ENCODE data around the gene LRRC4. TPM values are rescaled to one million over a fixed set of nuclear protein-coding genes. Genes with fewer than 3 reads are reported as not detected.

LRRC4 gene
- total and polyA plus RNA-seq, 5 donors = 3.5 to 13.8 (median 5.6) TPM

DNA sequence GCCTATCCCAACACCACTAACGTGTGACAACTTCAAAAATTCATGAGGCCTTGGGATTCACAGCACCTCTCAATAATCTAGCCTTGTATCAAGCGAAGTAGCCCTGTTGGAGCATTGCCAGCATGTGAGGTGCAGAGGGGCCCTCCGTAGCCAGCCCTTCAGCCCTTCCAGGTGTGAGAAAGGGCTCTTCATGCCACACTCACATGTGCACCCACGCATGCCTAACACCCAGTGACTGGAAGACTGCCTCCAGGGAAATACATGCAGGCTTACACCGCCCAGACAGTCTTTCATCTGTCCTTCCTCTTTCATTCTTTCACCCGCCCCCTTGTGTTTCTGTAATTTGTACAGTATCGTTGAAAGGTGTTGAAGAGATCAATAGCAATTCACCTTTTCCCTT lies 26.1 kb downstream of the LRRC4 start:
- no peaks in the 10 kb centered on the region for H3K9me3 ChIP-seq (ENCODE audit: control insufficient read depth, low read length)
- WGBS = 84% methylated on average over 7 of the region's 7 CpGs
- H3K27ac ChIP-seq (ENCODE audit: low read length) = no peak overlapping the region
- intact Hi-C loops (cut with DNase I) = no loop called here
- H3K27me3 ChIP-seq (ENCODE audit: control insufficient read depth, insufficient read depth) = no peaks in the 10 kb centered on the region
- DNase-seq (no peak), ATAC-seq (no peak)
- H3K4me3 ChIP-seq (ENCODE audit: low read length) = no peak overlapping the region
- H3K4me1 ChIP-seq (ENCODE audit: control insufficient read depth, insufficient read depth, low read length) = peaks cover 14% of the 10 kb centered on the region

DNA sequence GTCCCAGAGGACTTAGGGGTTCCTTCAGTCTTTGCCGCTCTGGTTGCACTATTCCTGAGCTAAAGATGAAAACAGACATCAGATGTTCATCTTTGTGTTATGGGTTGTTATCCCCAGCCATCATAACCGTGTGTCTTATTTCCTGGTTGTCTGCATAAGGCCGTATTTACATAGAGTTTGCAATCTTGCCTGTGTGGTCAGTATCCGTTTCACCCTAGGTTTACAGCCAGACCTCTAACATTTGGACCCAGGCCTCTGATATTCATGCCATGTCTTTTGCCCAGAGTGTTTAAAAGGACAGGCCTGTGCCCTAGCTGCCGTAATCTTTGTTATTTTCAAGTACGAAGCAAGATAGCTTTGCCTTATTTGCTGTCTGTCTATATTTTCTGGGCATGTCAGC lies 26.6 kb downstream of the LRRC4 start:
- no peak for DNase-seq
- intact Hi-C loops (cut with DNase I) = no loop called here

DNA sequence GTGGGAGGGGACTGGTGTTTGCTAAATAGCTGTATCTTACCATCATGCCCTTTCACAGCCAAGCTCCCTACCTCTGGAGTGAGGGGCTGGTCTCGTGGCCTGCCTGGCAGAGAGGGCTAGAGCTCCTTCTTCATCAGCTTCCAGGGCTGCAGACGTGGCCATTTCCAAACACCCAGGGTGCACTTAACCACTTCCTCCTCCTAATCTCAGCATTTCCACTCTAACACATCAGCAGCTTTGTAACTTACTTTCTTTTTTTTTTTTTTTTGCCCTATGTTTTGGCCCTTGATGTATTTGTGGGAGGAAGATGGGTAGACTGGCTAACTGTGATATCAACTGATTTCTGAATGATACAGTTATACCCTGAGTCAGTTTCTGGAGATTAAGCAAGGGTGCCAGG lies 27.4 kb downstream of the LRRC4 start:
- Histone ChIP-seq H3K27me3 (ENCODE audit: control insufficient read depth, insufficient read depth) (no peaks in the 10 kb centered on the region), H3K9me3 (ENCODE audit: control insufficient read depth, low read length) (no peaks in the 10 kb centered on the region), H3K4me1 (ENCODE audit: control insufficient read depth, insufficient read depth, low read length) (peaks cover 10% of the 10 kb centered on the region), H3K4me3 (ENCODE audit: low read length) (no peak overlapping the region), H3K27ac (ENCODE audit: low read length) (no peak overlapping the region)
- WGBS = 46% methylated on average over 2 of the region's 2 CpGs
- intact Hi-C loops (cut with DNase I) = no loop called here
- ATAC-seq (peak; percentile 32 to 47), DNase-seq (no peak)

More for the DNA sequence above, 26.6 kb downstream of the LRRC4 start:
- H3K4me1 ChIP-seq (ENCODE audit: control insufficient read depth, insufficient read depth, low read length) = peaks cover 10% of the 10 kb centered on the region
- no peak overlapping the region for H3K4me3 ChIP-seq (ENCODE audit: low read length)
- H3K9me3 ChIP-seq (ENCODE audit: control insufficient read depth, low read length) = no peaks in the 10 kb centered on the region
- H3K27ac ChIP-seq (ENCODE audit: low read length) = no peak overlapping the region
- 88% methylated on average over 6 of the region's 6 CpGs for WGBS
- ATAC-seq = no peak
- H3K27me3 ChIP-seq (ENCODE audit: control insufficient read depth, insufficient read depth) = no peaks in the 10 kb centered on the region

DNA sequence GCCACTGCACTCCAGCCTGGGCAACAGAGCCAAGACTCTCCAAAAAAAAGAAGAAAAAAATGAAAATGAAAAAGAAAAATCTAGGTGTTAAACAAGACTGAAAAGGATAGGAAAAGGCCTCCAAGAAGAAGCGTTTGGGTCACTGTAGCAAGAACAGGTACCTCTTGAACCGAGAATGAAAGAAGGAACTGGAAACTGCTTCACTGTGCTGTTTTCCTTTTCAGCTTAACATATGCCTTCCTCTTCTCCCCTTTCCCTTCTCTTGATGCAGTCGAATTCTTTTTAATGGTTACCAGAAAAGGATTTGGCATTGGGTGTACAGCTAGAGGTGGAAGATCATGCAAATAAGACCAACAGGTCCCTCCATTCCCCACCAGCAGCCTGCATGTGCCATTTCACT lies 28.1 kb downstream of the LRRC4 start:
- ATAC-seq (peak in 1 of 2 donors; percentile 35), DNase-seq (no peak)
- intact Hi-C loops (cut with DNase I) = no loop called here

DNA sequence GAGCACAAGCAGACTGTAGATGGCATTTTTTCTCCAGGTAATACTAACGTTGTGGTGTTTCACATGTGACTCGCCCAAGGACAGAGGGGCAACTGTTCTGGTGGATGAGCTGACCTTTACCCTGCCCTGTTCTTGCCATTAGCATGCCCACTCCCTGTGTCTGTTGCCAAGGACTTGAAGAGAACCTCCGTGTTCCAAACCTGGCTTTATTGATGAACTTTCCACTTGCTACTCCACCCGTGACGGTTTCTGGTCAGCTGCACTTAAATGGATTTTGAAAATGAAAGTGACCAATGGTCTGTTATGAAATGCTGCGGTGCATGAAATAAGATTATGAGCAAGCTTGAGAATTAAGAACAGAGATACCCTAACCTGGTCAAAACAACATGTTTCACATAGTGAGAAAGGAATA lies 30.4 kb downstream of the LRRC4 start:
- ATAC-seq (no peak), DNase-seq (no peak)
- intact Hi-C loops (cut with DNase I) = no loop called here
- Histone ChIP-seq H3K27me3 (ENCODE audit: control insufficient read depth, insufficient read depth) (no peaks in the 10 kb centered on the region), H3K4me3 (ENCODE audit: low read length) (no peak overlapping the region), H3K9me3 (ENCODE audit: control insufficient read depth, low read length) (no peaks in the 10 kb centered on the region), H3K4me1 (ENCODE audit: control insufficient read depth, insufficient read depth, low read length) (peaks cover 17% of the 10 kb centered on the region), H3K27ac (ENCODE audit: low read length) (no peak overlapping the region)
- 69% methylated on average over 6 of the region's 6 CpGs for WGBS

More for the DNA sequence above, 28.1 kb downstream of the LRRC4 start:
- Histone ChIP-seq H3K4me3 (ENCODE audit: low read length) (no peak overlapping the region), H3K4me1 (ENCODE audit: control insufficient read depth, insufficient read depth, low read length) (peaks cover 14% of the 10 kb centered on the region), H3K27me3 (ENCODE audit: control insufficient read depth, insufficient read depth) (no peaks in the 10 kb centered on the region), H3K9me3 (ENCODE audit: control insufficient read depth, low read length) (no peaks in the 10 kb centered on the region), H3K27ac (ENCODE audit: low read length) (no peak overlapping the region)
- 86% methylated on average over 3 of the region's 3 CpGs for WGBS

DNA sequence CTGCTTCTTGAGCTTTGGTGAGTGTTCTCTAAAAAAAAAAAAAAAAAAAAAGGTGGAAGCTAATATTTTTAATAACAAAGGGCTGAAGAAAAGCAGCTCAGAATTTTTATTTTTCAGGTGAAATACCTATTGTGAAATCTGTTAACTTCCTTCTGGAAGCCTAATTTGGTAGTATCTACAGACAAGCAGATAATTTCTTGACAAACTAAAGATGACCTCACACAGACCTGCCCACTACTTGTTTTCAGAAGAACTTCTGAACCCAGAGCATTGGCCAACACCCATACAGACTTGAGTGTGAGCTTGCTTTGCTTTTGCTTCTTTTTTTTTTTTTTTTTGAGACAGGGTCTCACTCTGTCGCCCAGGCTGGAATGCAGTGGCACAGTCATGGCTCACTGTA lies 31.2 kb downstream of the LRRC4 start:
- Histone ChIP-seq H3K4me3 (ENCODE audit: low read length) (no peak overlapping the region), H3K4me1 (ENCODE audit: control insufficient read depth, insufficient read depth, low read length) (peaks cover 20% of the 10 kb centered on the region), H3K9me3 (ENCODE audit: control insufficient read depth, low read length) (no peaks in the 10 kb centered on the region), H3K27ac (ENCODE audit: low read length) (no peak overlapping the region), H3K27me3 (ENCODE audit: control insufficient read depth, insufficient read depth) (no peaks in the 10 kb centered on the region)
- 100% methylated on average over 1 of the region's 1 CpG for WGBS
- ATAC-seq (no peak), DNase-seq (no peak)
- intact Hi-C loops (cut with DNase I) = no loop called here

DNA sequence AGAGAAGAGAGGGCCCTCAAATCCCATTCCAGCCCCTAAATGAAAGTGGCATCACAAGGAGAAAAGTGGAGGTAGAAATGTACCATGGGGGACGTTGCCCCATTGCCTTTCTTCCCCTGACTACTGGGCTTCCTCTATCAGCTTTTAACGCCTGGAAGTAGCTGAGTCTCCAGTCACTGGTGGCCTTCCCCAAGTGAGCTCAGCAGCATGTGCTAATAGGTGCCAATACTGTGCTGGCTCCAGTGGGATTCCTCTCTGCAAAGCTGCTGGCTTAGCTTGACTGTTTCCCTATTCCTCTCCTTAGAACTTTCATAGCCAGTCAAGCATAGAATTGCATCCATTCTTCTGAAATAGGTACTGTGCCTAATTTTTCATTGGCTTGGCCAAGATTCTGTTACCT lies 32.6 kb downstream of the LRRC4 start:
- no peaks in the 10 kb centered on the region for H3K9me3 ChIP-seq (ENCODE audit: control insufficient read depth, low read length)

DNA sequence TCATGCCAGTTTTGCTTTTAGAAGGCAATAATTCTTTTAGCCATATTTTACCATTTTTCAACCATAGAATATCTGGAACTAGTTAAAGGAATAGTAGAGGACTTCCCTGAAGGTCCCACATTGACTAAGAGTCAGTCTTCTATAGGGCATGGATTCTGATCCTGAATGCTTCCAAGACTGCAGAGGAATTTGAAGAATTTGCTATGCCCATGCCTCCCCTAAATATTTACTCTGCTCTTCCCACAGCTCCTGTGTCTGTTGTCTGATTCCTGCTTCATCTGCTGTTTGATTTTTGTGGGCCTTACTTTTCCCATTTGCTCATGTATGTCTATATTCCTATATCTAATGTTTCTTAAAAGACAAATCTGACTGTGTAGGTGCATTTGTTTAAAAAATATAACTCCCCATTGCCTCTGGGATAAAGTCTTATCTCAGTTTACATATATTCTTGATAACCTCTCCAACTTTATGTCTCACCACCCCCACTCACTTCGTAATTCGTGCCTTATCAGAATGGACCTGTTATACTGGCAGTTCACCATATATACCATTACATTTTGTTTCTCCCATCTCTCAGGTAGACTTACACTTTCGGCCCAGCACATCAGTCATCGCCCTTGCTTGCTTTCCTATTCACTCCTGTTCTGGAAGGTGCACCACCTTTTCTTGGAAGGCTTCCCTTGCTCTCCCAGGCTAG lies 33.9 kb downstream of the LRRC4 start:
- intact Hi-C loops (cut with DNase I) = no loop called here
- no peak for DNase-seq
- WGBS = 80% methylated on average over 4 of the region's 4 CpGs
- H3K27ac ChIP-seq (ENCODE audit: low read length) = no peak overlapping the region
- ATAC-seq = no peak
- no peaks in the 10 kb centered on the region for H3K9me3 ChIP-seq (ENCODE audit: control insufficient read depth, low read length)
- no peaks in the 10 kb centered on the region for H3K27me3 ChIP-seq (ENCODE audit: control insufficient read depth, insufficient read depth)
- no peak overlapping the region for H3K4me3 ChIP-seq (ENCODE audit: low read length)
- H3K4me1 ChIP-seq (ENCODE audit: control insufficient read depth, insufficient read depth, low read length) = peaks cover 25% of the 10 kb centered on the region

More for the DNA sequence above, 32.6 kb downstream of the LRRC4 start:
- Histone ChIP-seq H3K4me3 (ENCODE audit: low read length) (no peak overlapping the region), H3K27ac (ENCODE audit: low read length) (no peak overlapping the region), H3K4me1 (ENCODE audit: control insufficient read depth, insufficient read depth, low read length) (peaks cover 22% of the 10 kb centered on the region), H3K27me3 (ENCODE audit: control insufficient read depth, insufficient read depth) (no peaks in the 10 kb centered on the region)
- DNase-seq = no peak
- ATAC-seq = no peak
- 56% methylated on average over 2 of the region's 2 CpGs for WGBS
- intact Hi-C loops (cut with DNase I) = no loop called here

DNA sequence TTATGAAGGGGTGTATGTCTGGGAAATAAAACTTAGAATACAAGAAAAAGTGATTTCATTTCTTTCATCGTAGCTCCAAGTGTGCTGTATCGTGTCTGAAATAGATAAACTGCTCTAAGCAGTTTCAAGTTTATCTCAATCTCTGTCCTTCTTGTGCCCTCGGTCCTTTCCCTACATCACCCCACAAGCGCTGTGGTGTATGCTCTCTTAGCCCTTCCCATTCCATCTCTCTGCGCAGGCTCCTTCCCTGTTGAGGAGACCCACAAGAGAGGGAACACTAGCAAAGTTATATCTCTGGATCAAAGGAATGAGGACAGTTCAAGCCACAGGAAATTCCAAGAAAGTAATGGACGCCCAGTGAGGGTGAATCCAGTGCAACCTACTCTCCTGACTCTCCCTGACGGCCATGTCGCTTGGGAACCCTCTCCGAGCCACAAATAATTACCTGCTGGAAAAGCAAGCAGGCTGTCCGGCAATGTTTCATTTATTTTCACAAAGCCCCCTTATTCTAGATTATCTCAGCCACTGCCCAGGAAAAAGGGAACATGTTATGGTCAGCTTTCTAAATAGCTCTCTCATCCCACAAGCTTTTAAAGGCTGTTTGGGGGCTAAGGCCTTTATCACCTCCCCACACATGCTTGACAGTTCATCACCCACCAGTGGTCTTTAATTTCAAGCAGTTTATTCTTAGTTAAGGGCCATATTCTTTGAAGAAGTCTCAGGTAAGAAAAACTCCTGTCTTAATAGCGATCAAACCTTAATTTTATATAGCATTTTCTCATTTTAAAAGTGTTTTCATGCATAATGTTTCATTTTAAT lies 34.8 kb downstream of the LRRC4 start:
- WGBS = 70% methylated on average over 11 of the region's 11 CpGs
- no peak for ATAC-seq
- Histone ChIP-seq H3K9me3 (ENCODE audit: control insufficient read depth, low read length) (no peaks in the 10 kb centered on the region), H3K4me1 (ENCODE audit: control insufficient read depth, insufficient read depth, low read length) (peaks cover 25% of the 10 kb centered on the region), H3K27me3 (ENCODE audit: control insufficient read depth, insufficient read depth) (no peaks in the 10 kb centered on the region), H3K27ac (ENCODE audit: low read length) (peak overlapping the region; percentile 81), H3K4me3 (ENCODE audit: low read length) (no peak overlapping the region)
- no peak for DNase-seq
- intact Hi-C loops (cut with DNase I) = no loop called here

DNA sequence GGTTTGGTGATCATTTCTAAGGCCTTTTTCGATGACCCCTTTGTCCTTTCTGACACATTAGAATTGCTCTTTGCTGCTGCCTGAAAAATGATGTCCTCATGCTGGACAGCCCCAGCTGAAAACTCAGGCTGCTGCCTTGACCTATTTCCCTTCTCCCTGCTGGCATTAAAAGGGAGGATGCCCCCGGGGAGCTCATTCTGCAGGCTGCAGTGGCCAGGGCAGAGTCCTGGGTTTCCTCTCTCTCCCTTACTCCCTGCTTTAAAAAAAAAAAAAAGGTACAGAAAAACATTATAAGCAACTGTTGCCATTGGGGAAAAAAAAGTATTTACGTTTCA lies 35.4 kb downstream of the LRRC4 start:
- H3K4me3 ChIP-seq (ENCODE audit: low read length) = no peak overlapping the region
- ATAC-seq = peak; percentile 71 to 75
- intact Hi-C loops (cut with DNase I) = no loop called here

DNA sequence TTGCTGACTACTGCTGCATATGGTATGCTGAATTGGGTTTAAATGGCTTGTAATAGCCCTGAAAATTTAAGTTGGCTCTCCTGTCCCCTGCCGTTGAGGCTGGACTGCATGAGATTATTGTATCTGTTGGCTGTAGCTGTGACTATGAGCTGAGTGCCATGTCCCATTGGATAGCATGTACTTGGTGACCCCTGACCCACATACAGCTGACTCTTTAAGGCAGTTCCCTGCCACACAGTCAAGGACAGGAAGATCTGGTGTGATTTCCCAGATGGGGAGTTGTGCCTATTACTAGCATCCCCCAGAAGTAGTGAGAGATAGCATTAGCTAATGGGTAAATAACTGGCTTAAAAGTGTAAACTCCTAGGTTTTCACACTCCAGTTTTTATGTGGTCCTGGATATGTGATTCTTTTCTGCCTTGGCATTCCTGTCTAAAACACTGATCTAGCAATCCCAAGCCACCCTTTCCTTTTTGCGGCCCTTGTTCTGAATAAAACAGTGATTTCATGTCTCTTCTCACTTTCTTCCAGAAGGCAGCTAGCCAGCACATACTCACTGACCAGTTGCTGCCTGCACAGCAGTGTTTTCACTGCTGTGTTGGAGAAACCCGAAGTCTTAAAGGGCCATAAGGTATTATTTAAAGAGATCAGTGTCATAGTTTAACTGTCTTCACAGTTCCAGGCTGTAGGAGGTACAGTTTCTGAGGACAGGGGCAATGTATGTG lies 35.9 kb downstream of the LRRC4 start:
- no peak for DNase-seq

More for the DNA sequence above, 35.4 kb downstream of the LRRC4 start:
- H3K27me3 ChIP-seq (ENCODE audit: control insufficient read depth, insufficient read depth) = no peaks in the 10 kb centered on the region
- 37% methylated on average over 3 of the region's 3 CpGs for WGBS
- no peaks in the 10 kb centered on the region for H3K9me3 ChIP-seq (ENCODE audit: control insufficient read depth, low read length)
- H3K4me1 ChIP-seq (ENCODE audit: control insufficient read depth, insufficient read depth, low read length) = peaks cover 24% of the 10 kb centered on the region
- H3K27ac ChIP-seq (ENCODE audit: low read length) = peak overlapping the region; percentile 90
- peak; percentile 51 to 83 (median 79) for DNase-seq

More for the DNA sequence above, 35.9 kb downstream of the LRRC4 start:
- intact Hi-C loops (cut with DNase I) = no loop called here
- peak; percentile 74 to 81 for ATAC-seq
- Histone ChIP-seq H3K27me3 (ENCODE audit: control insufficient read depth, insufficient read depth) (no peaks in the 10 kb centered on the region), H3K4me1 (ENCODE audit: control insufficient read depth, insufficient read depth, low read length) (peaks cover 22% of the 10 kb centered on the region), H3K9me3 (ENCODE audit: control insufficient read depth, low read length) (no peaks in the 10 kb centered on the region), H3K27ac (ENCODE audit: low read length) (peak overlapping the region; percentile 90), H3K4me3 (ENCODE audit: low read length) (no peak overlapping the region)
- 19% methylated on average over 3 of the region's 3 CpGs for WGBS

Data from right cardiac atrium (tissue), 5 donors.